A673 (cell line): ENCODE results near the gene CCR6. TPM values are rescaled to one million over a fixed set of nuclear protein-coding genes. Genes with fewer than 3 reads are reported as not detected.

Experiments
- BruUV-seq: library from RNA; stranded (reverse); fragments of 400-500 nt; replicated peaks from 2 replicates; lab custom pipeline; 2021; lab: Mats Ljungman, UMichigan
- CTCF ChIA-PET: fragments of 300-600 bp; sonication (Branson Sonifier 250); formaldehyde crosslinking; loops from one replicate; lab custom pipeline; 2022; ENCODE audit warnings: antibody characterized with exemption; lab: Charles Lee
- POLR2A ChIA-PET: fragments of 300-600 bp; sonication (Branson Sonifier 250); formaldehyde crosslinking; loops from one replicate; lab custom pipeline; 2022; ENCODE audit warnings: antibody characterized with exemption; ENCODE audit not compliant: low non-redundant PET; lab: Charles Lee
- DNase-seq: peaks from one replicate; pipeline ENCODE4 v3.0.0-alpha.2; 2015; ENCODE audit warnings: low spot score
- H3K27ac ChIP-seq: fragments of 200-600 bp; sonication (generic); 2 replicates; pipeline ENCODE4 v1.5.1; 2016; ENCODE audit warnings: mixed run types, low read depth, mild to moderate bottlenecking, mixed read lengths, antibody characterized with exemption, low read length; ENCODE audit not compliant: poor library complexity, severe bottlenecking
- H3K27me3 ChIP-seq: fragments of 200-600 bp; sonication (generic); replicated peaks from 2 replicates; pipeline ENCODE4 v1.6.1; 2017; ENCODE audit warnings: mixed run types, low read depth, mild to moderate bottlenecking, mixed read lengths, antibody characterized with exemption, low read length; ENCODE audit not compliant: insufficient read depth, poor library complexity
- H3K36me3 ChIP-seq: fragments of 200-600 bp; sonication (generic); 2 replicates; pipeline ENCODE4 v1.6.1; 2016; ENCODE audit warnings: mixed run types, mild to moderate bottlenecking, mixed read lengths, antibody characterized with exemption, low read length; ENCODE audit not compliant: insufficient read depth, poor library complexity, severe bottlenecking
- H3K4me1 ChIP-seq: fragments of 200-600 bp; sonication (generic); 2 replicates; pipeline ENCODE4 v1.6.1; 2017; ENCODE audit warnings: mixed run types, mild to moderate bottlenecking, mixed read lengths, antibody characterized with exemption, low read length; ENCODE audit not compliant: insufficient read depth, poor library complexity, severe bottlenecking
- H3K4me3 ChIP-seq: fragments of 200-600 bp; sonication (generic); 2 replicates; pipeline ENCODE4 v1.5.1; 2016; ENCODE audit warnings: low read depth, mixed run types, mild to moderate bottlenecking, mixed read lengths, low read length; ENCODE audit not compliant: poor library complexity, severe bottlenecking
- H3K9me3 ChIP-seq: fragments of 200-600 bp; sonication (generic); 2 replicates; pipeline ENCODE4 v1.6.1; 2016; ENCODE audit warnings: mixed run types, low read depth, mild to moderate bottlenecking, mixed read lengths, antibody characterized with exemption, low read length; ENCODE audit not compliant: poor library complexity, severe bottlenecking
- CTCF ChIP-seq: fragments of 300-800, 200-600 bp; sonication (generic); conservative IDR thresholded peaks from 2 replicates; pipeline ENCODE4 v1.5.1; 2017; ENCODE audit warnings: low read depth, mild to moderate bottlenecking, antibody characterized with exemption, low read length, moderate library complexity, mixed read lengths
- EZH2 ChIP-seq: fragments of 200-600 bp; sonication (generic); IDR thresholded peaks from 2 replicates; pipeline ENCODE4 v1.6.1; 2017; ENCODE audit warnings: borderline replicate concordance, low read depth, mild to moderate bottlenecking, mixed read lengths, antibody characterized with exemption, low read length; ENCODE audit not compliant: poor library complexity, severe bottlenecking
- intact Hi-C: fragments of 100-400 bp; cut with micrococcal nuclease; formaldehyde crosslinking; loops from one replicate; pipeline ENCODE4 v1.10.0; 2022; ENCODE audit not compliant: unreplicated experiment
- total RNA-seq: library from RNA; stranded (reverse); gene quantifications from 2 replicates; pipeline ENCODE4 v1.2.3, GENCODE V29; 2021

Gene CCR6
- total RNA-seq, 1 experiment from 2014 or later, result not detected

- POLR2A ChIA-PET, result no interaction called here
- H3K27ac ChIP-seq, result no peak overlapping the region
- CTCF ChIA-PET, result no interaction called here
- intact Hi-C loops, result no loop called here
- no peaks in the 10 kb centered on the region for H3K27me3 ChIP-seq
- no peak for TF ChIP-seq CTCF
- no peak for TF ChIP-seq EZH2
- H3K36me3 ChIP-seq, result no peaks in the 10 kb centered on the region
- no TSS peak for BruUV-seq
- H3K4me1 ChIP-seq, result no peaks in the 10 kb centered on the region
- DNase-seq, result no peak
- H3K4me3 ChIP-seq, result no peak overlapping the region
- H3K9me3 ChIP-seq, result no peaks in the 10 kb centered on the region
Observed at GRCh38 chr6:167124753-167125152, 1.9 kb downstream of the CCR6 start.

- intact Hi-C loops, result no loop called here
- H3K27ac ChIP-seq, result no peak overlapping the region
- no peaks in the 10 kb centered on the region for H3K9me3 ChIP-seq
- DNase-seq, result no peak
- TF ChIP-seq EZH2 (no peak), CTCF (no peak)
- POLR2A ChIA-PET, result no interaction called here
- no peaks in the 10 kb centered on the region for H3K27me3 ChIP-seq
- CTCF ChIA-PET, result no interaction called here
- no peaks in the 10 kb centered on the region for H3K4me1 ChIP-seq
- H3K36me3 ChIP-seq, result no peaks in the 10 kb centered on the region
- H3K4me3 ChIP-seq, result no peak overlapping the region
- no TSS peak for BruUV-seq
Observed at GRCh38 chr6:167125410-167125809, 2.5 kb downstream of the CCR6 start.

GRCh38 chr6:167125855-167126349, 3.0 kb downstream of the CCR6 start:
- ChIA-PET POLR2A (no interaction called here), CTCF (no interaction called here)
- Histone ChIP-seq H3K36me3 (no peaks in the 10 kb centered on the region), H3K27ac (no peak overlapping the region), H3K4me3 (no peak overlapping the region), H3K27me3 (no peaks in the 10 kb centered on the region), H3K4me1 (no peaks in the 10 kb centered on the region), H3K9me3 (no peaks in the 10 kb centered on the region)
- DNase-seq, result no peak
- intact Hi-C loops, result no loop called here
- no TSS peak for BruUV-seq
- TF ChIP-seq CTCF (no peak), EZH2 (no peak)
